Type B pancreatic cell (in vitro differentiated cells): ENCODE results near the gene TLX2. TPM values are rescaled to one million over a fixed set of nuclear protein-coding genes. Genes with fewer than 3 reads are reported as not detected.
A peak's percentile ranks its signal among the peaks of the same experiment; 100 is the strongest.

ENCODE experiments used
- DNase-seq: peaks from one replicate; pipeline ENCODE4 v3.0.0; 2021; ENCODE audit warnings: mixed read lengths; ENCODE audit not compliant: unreplicated experiment; ENCODE audit errors: extremely low spot score
- H3K27ac Mint-ChIP-seq: 2 replicates; pipeline ENCODE4 v1.8.0; 2021; ENCODE audit warnings: mild to moderate bottlenecking, mixed read lengths
- H3K27me3 Mint-ChIP-seq: 2 replicates; pipeline ENCODE4 v1.8.0; 2021; ENCODE audit warnings: mixed read lengths
- H3K36me3 Mint-ChIP-seq: 2 replicates; pipeline ENCODE4 v1.8.0; 2021; ENCODE audit warnings: mixed read lengths
- H3K4me1 Mint-ChIP-seq: one replicate; pipeline ENCODE4 v1.8.0; 2021; ENCODE audit warnings: mixed read lengths; ENCODE audit not compliant: unreplicated experiment
- H3K4me3 Mint-ChIP-seq: 2 replicates; pipeline ENCODE4 v1.8.0; 2021; ENCODE audit warnings: mild to moderate bottlenecking, mixed read lengths
- H3K9me3 Mint-ChIP-seq: 2 replicates; pipeline ENCODE4 v1.8.0; 2021; ENCODE audit warnings: mixed read lengths
- total RNA-seq: library from RNA; stranded (reverse); gene quantifications from 2 replicates; pipeline ENCODE4 v1.2.1, GENCODE V29; 2021; ENCODE audit warnings: low replicate concordance
- TF ChIP-seq, protein P1 (sequence below): fragments of 200-600 bp; sonication (generic); conservative IDR thresholded peaks from 2 replicates; pipeline ENCODE4 v1.5.0; 2021; ENCODE audit warnings: antibody characterized with exemption, mild to moderate bottlenecking

Gene TLX2
- total RNA-seq, 1 donor from 2014 or later, result 2.9 TPM

- Mint-ChIP-seq H3K36me3 (no peaks in the 10 kb centered on the region), H3K27ac (no peak overlapping the region), H3K4me3 (no peak overlapping the region), H3K4me1 (no peaks in the 10 kb centered on the region), H3K9me3 (no peaks in the 10 kb centered on the region), H3K27me3 (no peaks in the 10 kb centered on the region)
- no peak for DNase-seq
- TF ChIP-seq, protein P1, sequence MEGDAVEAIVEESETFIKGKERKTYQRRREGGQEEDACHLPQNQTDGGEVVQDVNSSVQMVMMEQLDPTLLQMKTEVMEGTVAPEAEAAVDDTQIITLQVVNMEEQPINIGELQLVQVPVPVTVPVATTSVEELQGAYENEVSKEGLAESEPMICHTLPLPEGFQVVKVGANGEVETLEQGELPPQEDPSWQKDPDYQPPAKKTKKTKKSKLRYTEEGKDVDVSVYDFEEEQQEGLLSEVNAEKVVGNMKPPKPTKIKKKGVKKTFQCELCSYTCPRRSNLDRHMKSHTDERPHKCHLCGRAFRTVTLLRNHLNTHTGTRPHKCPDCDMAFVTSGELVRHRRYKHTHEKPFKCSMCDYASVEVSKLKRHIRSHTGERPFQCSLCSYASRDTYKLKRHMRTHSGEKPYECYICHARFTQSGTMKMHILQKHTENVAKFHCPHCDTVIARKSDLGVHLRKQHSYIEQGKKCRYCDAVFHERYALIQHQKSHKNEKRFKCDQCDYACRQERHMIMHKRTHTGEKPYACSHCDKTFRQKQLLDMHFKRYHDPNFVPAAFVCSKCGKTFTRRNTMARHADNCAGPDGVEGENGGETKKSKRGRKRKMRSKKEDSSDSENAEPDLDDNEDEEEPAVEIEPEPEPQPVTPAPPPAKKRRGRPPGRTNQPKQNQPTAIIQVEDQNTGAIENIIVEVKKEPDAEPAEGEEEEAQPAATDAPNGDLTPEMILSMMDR, result no peak
Observed at GRCh38 chr2:74538881-74539339, 24.7 kb downstream of the TLX2 start.

DNA sequence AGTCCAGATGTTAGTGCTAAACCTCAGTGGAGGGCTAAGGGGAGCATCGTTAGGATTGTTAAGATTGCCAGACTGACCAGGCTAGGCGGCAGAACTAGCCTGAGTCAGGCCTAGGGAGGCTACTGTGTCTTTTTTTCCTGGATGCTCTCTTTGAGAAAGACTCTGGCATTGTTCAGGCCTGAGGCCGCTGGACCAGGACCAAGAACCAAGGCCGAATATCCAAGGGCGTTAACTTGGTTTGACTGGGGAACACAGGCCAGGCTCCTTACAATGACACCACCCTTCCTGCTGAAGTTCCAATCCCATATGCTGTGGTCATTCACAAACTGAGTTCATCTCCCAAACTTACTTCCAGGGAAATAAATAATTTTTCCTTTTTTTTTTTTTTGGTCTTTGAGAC lies 26.0 kb downstream of the TLX2 start:
- H3K36me3 Mint-ChIP-seq, result no peaks in the 10 kb centered on the region
- no peaks in the 10 kb centered on the region for H3K9me3 Mint-ChIP-seq
- no peaks in the 10 kb centered on the region for H3K27me3 Mint-ChIP-seq
- no peak overlapping the region for H3K27ac Mint-ChIP-seq
- no peaks in the 10 kb centered on the region for H3K4me1 Mint-ChIP-seq
- DNase-seq, result no peak
- TF ChIP-seq, protein P1, result no peak
- H3K4me3 Mint-ChIP-seq, result no peak overlapping the region

GRCh38 chr2:74542978-74543377 lies 28.7 kb downstream of the TLX2 start:
- Mint-ChIP-seq H3K27ac (no peak overlapping the region), H3K9me3 (no peaks in the 10 kb centered on the region), H3K4me1 (peaks cover 2% of the 10 kb centered on the region), H3K36me3 (no peaks in the 10 kb centered on the region), H3K4me3 (no peak overlapping the region), H3K27me3 (peaks cover 2% of the 10 kb centered on the region)
- no peak for DNase-seq
- TF ChIP-seq, protein P1, result no peak

DNA sequence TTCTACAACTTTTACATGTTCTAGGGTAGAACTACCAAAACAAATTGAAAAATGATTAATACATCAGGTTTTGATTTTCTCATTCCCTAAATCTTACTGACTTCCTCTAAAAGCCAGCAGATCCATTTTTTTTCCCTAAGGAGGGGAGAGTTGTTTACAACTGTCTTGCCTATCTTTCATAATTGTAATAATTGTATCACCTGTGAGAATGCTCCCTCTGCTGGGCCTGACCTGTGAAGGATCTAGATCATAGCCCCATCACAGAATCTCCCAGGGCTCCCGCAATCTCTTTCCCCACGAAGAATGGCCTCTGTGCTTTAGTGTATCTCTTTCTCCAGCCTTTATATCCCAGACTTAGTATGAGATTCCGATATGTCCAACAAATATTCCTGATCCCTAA lies 30.4 kb downstream of the TLX2 start:
- TF ChIP-seq, protein P1, result no peak
- Mint-ChIP-seq H3K27ac (no peak overlapping the region), H3K4me3 (no peak overlapping the region), H3K36me3 (no peaks in the 10 kb centered on the region), H3K27me3 (peaks cover 10% of the 10 kb centered on the region), H3K4me1 (peaks cover 11% of the 10 kb centered on the region), H3K9me3 (no peaks in the 10 kb centered on the region)
- DNase-seq, result no peak

GRCh38 chr2:74546004-74546403 lies 31.8 kb downstream of the TLX2 start:
- H3K27ac Mint-ChIP-seq, result no peak overlapping the region
- TF ChIP-seq, protein P1, result no peak
- no peak for DNase-seq
- H3K36me3 Mint-ChIP-seq, result no peaks in the 10 kb centered on the region
- peaks cover 12% of the 10 kb centered on the region for H3K4me1 Mint-ChIP-seq
- H3K27me3 Mint-ChIP-seq, result peaks cover 11% of the 10 kb centered on the region
- no peak overlapping the region for H3K4me3 Mint-ChIP-seq
- H3K9me3 Mint-ChIP-seq, result no peaks in the 10 kb centered on the region

GRCh38 chr2:74548285-74548899 lies 34.1 kb downstream of the TLX2 start:
- peaks cover 26% of the 10 kb centered on the region for H3K27me3 Mint-ChIP-seq
- peaks cover 20% of the 10 kb centered on the region for H3K4me1 Mint-ChIP-seq
- H3K27ac Mint-ChIP-seq, result peak overlapping the region; percentile 86
- H3K4me3 Mint-ChIP-seq, result peak overlapping the region; percentile 92
- H3K9me3 Mint-ChIP-seq, result no peaks in the 10 kb centered on the region
- no peak for DNase-seq
- TF ChIP-seq, protein P1, result no peak
- H3K36me3 Mint-ChIP-seq, result no peaks in the 10 kb centered on the region
